Stimulated activated CD8-positive, alpha-beta memory T cell treated with anti-CD3 and anti-CD28 coated beads, Interleukin-7, amount 100 ng/mL, for 1 hour (primary cell): ENCODE data around the gene LRRK1.
"Not testable (repeated sequence)": the region's sequence is repeated elsewhere in the genome, so short reads cannot be mapped to it uniquely, and the experiment has no call there.

ENCODE experiments used
- DNase-seq, 2 donors: peaks; one replicate each; pipeline ENCODE4 v3.0.0-alpha.2; 2020; ENCODE audit warnings: low read depth in 2 of 2

The LRRK1 gene

GRCh38 chr15:101069654-101069973 lies 150.5 kb downstream of the LRRK1 start:
- no peak for DNase-seq

GRCh38 chr15:101070024-101070423 lies 150.9 kb downstream of the LRRK1 start:
- no peak for DNase-seq

GRCh38 chr15:101070502-101071273 lies 151.5 kb downstream of the LRRK1 start:
- DNase-seq = no peak

GRCh38 chr15:101071651-101072050 lies 152.5 kb downstream of the LRRK1 start:
- DNase-seq = no peak

GRCh38 chr15:101072235-101072634 lies 153.1 kb downstream of the LRRK1 start:
- not testable (repeated sequence) for DNase-seq

GRCh38 chr15:101077806-101078668 lies 158.9 kb downstream of the LRRK1 start:
- not testable (repeated sequence) for DNase-seq

GRCh38 chr15:101078669-101079323 lies 159.6 kb downstream of the LRRK1 start:
- no peak for DNase-seq

- no peak for DNase-seq
Observed at GRCh38 chr15:101081900-101082299, 162.7 kb downstream of the LRRK1 start.

GRCh38 chr15:101083336-101084045 lies 164.3 kb downstream of the LRRK1 start:
- DNase-seq = no peak

- DNase-seq = no peak
Observed at GRCh38 chr15:101084801-101085200, 165.6 kb downstream of the LRRK1 start.

GRCh38 chr15:101085311-101085700 lies 166.1 kb downstream of the LRRK1 start:
- DNase-seq = no peak

- DNase-seq = no peak
Observed at GRCh38 chr15:101086394-101087171, 167.4 kb downstream of the LRRK1 start.

- no peak for DNase-seq
Observed at GRCh38 chr15:101087172-101087769, 168.1 kb downstream of the LRRK1 start.

GRCh38 chr15:101088271-101088670 lies 169.1 kb downstream of the LRRK1 start:
- DNase-seq = no peak

- DNase-seq = peak; percentile 61 to 68
Observed at GRCh38 chr15:101088788-101089578, 169.8 kb downstream of the LRRK1 start.

- no peak for DNase-seq
Observed at GRCh38 chr15:101089579-101090427, 170.6 kb downstream of the LRRK1 start.

- no peak for DNase-seq
Observed at GRCh38 chr15:101090428-101090790, 171.3 kb downstream of the LRRK1 start.

- no peak for DNase-seq
Observed at GRCh38 chr15:101091080-101092017, 172.2 kb downstream of the LRRK1 start.
